Measurements from ENCODE around the gene SURF1.

The SURF1 gene

GRCh38 chr9:133400292-133400691 lies 44.0 kb upstream of the SURF1 start:
- H3K9me2 ChIP-seq (ENCODE audit: low read depth, low read length): no peaks in the 10 kb centered on the region
- H3K9ac ChIP-seq (ENCODE audit: low read length): no peak overlapping the region
- TF ChIP-seq CTCF (IDR thresholded peaks at IDR 0.05; ENCODE audit: low read length): no peak
- no peaks in the 10 kb centered on the region for H3K79me2 ChIP-seq (ENCODE audit: insufficient read depth, low read length)
- H3K27me3 ChIP-seq (ENCODE audit: insufficient read depth, low read length): peaks cover 5% of the 10 kb centered on the region
- H3K4me2 ChIP-seq (ENCODE audit: low read length): no peak overlapping the region
- H3K36me3 ChIP-seq (ENCODE audit: insufficient read depth, low read length): peaks cover 18% of the 10 kb centered on the region
- H3K4me3 ChIP-seq (ENCODE audit: low read depth, low read length, poor library complexity, severe bottlenecking): no peak overlapping the region
- H3K27ac ChIP-seq (ENCODE audit: low read depth, low read length, poor library complexity, severe bottlenecking): no peak overlapping the region
- H3K4me1 ChIP-seq (ENCODE audit: insufficient read depth, low read length, severe bottlenecking): no peaks in the 10 kb centered on the region
- H3F3A ChIP-seq (ENCODE audit: insufficient read depth, low read length): no peaks in the 10 kb centered on the region
- H3K9me3 ChIP-seq (ENCODE audit: low read length): no peaks in the 10 kb centered on the region
- no peak overlapping the region for H2AFZ ChIP-seq (ENCODE audit: low read length)
- no peaks in the 10 kb centered on the region for H4K20me1 ChIP-seq (ENCODE audit: insufficient read depth, low read length)

GRCh38 chr9:133397895-133398294 lies 41.6 kb upstream of the SURF1 start:
- Histone ChIP-seq H3F3A (ENCODE audit: insufficient read depth, low read length) (no peaks in the 10 kb centered on the region), H3K4me3 (ENCODE audit: low read depth, low read length, poor library complexity, severe bottlenecking) (no peak overlapping the region), H3K9me3 (ENCODE audit: low read length) (no peaks in the 10 kb centered on the region), H3K9me2 (ENCODE audit: low read depth, low read length) (no peaks in the 10 kb centered on the region), H3K27me3 (ENCODE audit: insufficient read depth, low read length) (peaks cover 5% of the 10 kb centered on the region), H3K36me3 (ENCODE audit: insufficient read depth, low read length) (peaks cover 1% of the 10 kb centered on the region), H3K4me1 (ENCODE audit: insufficient read depth, low read length, severe bottlenecking) (no peaks in the 10 kb centered on the region), H3K79me2 (ENCODE audit: insufficient read depth, low read length) (no peaks in the 10 kb centered on the region), H3K9ac (ENCODE audit: low read length) (no peak overlapping the region), H4K20me1 (ENCODE audit: insufficient read depth, low read length) (no peaks in the 10 kb centered on the region), H2AFZ (ENCODE audit: low read length) (no peak overlapping the region), H3K27ac (ENCODE audit: low read depth, low read length, poor library complexity, severe bottlenecking) (no peak overlapping the region), H3K4me2 (ENCODE audit: low read length) (no peak overlapping the region)
- TF ChIP-seq CTCF (IDR thresholded peaks at IDR 0.05; ENCODE audit: low read length): no peak
- TF ChIP-seq EZH2 (IDR thresholded peaks at IDR 0.05; ENCODE audit: borderline replicate concordance, low read length): no peak

GRCh38 chr9:133397370-133397769 lies 41.1 kb upstream of the SURF1 start:
- Histone ChIP-seq H3K79me2 (ENCODE audit: insufficient read depth, low read length) (no peaks in the 10 kb centered on the region), H3K36me3 (ENCODE audit: insufficient read depth, low read length) (no peaks in the 10 kb centered on the region; the same call in 1 of the 2 replicates), H3K27ac (ENCODE audit: low read depth, low read length, poor library complexity, severe bottlenecking) (no peak overlapping the region), H3K4me2 (ENCODE audit: low read length) (no peak overlapping the region), H3K9me3 (ENCODE audit: low read length) (no peaks in the 10 kb centered on the region), H3K9me2 (ENCODE audit: low read depth, low read length) (no peaks in the 10 kb centered on the region), H2AFZ (ENCODE audit: low read length) (no peak overlapping the region), H3K27me3 (ENCODE audit: insufficient read depth, low read length) (peaks cover 5% of the 10 kb centered on the region), H3F3A (ENCODE audit: insufficient read depth, low read length) (no peaks in the 10 kb centered on the region), H3K9ac (ENCODE audit: low read length) (no peak overlapping the region), H3K4me1 (ENCODE audit: insufficient read depth, low read length, severe bottlenecking) (no peaks in the 10 kb centered on the region), H3K4me3 (ENCODE audit: low read depth, low read length, poor library complexity, severe bottlenecking) (no peak overlapping the region), H4K20me1 (ENCODE audit: insufficient read depth, low read length) (no peaks in the 10 kb centered on the region)
- TF ChIP-seq CTCF (IDR thresholded peaks at IDR 0.05; ENCODE audit: low read length) (no peak), EZH2 (IDR thresholded peaks at IDR 0.05; ENCODE audit: borderline replicate concordance, low read length) (no peak)

Data from OCI-LY1 (cell line).